Activated CD4-positive, CD25-positive, alpha-beta regulatory T cell treated with anti-CD3 and anti-CD28 coated beads, Interleukin-2, amount 50 U/mL, for 72 hours (primary cell): ENCODE measurements around the gene DPP6.

Experiments used
- DNase-seq: peaks from one replicate; pipeline ENCODE4 v3.0.0; 2021

The DPP6 gene

DNA sequence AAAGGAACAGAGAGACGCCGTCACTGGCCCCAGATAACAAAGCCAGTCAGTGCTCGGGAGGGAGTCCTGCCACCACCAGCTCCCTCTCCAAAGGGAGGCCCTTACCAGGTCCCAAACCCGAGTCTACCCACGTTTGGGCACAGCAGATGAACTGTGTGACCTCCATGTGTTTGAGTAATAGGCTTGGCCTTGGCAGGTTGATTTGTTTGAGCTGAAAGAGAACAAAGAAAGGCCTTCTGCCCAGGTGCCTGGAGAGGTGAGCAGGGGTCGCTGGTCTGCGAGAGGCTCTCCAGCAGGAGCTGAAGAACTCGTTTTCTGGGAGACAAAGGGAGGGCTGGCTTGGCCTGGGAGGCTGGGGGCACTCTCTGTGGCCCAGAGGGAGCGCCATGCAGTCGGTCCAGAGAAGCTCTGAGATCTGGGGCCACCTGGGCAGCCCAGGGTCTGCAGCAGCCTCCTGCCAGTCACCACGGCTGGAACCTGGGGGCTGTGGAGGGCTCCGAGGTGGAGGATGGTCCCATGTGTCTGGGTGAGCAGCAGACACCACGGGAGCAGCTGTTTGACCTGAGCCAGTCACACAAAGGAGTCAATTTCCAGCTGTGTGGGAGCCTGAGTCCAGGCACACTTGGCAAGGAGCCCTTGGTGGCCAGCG, 851.0 kb downstream of the DPP6 start:
- DNase-seq, result no peak

- DNase-seq, result no peak
These were observed 852.9 kb downstream of the DPP6 start for GRCh38 chr7:154905146-154905545.

GRCh38 chr7:154905615-154906014, 853.4 kb downstream of the DPP6 start:
- DNase-seq, result no peak

GRCh38 chr7:154906201-154906600, 854.0 kb downstream of the DPP6 start:
- DNase-seq, result no peak

DNA sequence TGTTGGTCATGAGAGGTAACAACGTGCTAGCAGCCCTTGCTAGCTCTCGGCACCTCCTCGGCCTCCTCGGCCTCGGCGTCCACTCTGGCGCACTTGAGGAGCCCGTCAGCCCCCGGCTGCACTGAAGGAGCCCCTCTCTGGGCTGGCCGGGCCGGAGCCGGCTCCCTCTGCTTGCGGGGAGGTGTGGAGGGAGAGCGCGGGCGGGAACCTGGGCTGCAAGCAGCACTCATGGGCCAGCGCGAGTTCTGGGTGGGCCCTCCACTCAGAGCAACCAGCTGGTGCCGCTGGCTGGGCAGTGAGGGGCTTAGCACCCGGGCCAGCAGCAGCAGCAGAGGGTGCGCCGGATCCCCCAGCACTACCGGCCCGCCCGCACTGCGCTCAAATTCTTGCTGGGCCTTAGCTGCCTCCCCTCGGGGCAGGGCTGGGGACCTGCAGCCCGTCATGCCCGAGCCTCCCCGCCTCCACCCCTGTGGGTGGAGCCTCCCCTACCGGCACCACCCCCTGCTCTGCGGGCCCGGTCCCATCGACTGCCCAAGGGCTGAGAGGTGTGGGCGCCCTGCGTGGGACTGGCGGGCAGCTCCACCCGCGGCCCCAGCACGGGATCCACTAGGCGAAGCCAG, 854.6 kb downstream of the DPP6 start:
- no peak for DNase-seq

DNA sequence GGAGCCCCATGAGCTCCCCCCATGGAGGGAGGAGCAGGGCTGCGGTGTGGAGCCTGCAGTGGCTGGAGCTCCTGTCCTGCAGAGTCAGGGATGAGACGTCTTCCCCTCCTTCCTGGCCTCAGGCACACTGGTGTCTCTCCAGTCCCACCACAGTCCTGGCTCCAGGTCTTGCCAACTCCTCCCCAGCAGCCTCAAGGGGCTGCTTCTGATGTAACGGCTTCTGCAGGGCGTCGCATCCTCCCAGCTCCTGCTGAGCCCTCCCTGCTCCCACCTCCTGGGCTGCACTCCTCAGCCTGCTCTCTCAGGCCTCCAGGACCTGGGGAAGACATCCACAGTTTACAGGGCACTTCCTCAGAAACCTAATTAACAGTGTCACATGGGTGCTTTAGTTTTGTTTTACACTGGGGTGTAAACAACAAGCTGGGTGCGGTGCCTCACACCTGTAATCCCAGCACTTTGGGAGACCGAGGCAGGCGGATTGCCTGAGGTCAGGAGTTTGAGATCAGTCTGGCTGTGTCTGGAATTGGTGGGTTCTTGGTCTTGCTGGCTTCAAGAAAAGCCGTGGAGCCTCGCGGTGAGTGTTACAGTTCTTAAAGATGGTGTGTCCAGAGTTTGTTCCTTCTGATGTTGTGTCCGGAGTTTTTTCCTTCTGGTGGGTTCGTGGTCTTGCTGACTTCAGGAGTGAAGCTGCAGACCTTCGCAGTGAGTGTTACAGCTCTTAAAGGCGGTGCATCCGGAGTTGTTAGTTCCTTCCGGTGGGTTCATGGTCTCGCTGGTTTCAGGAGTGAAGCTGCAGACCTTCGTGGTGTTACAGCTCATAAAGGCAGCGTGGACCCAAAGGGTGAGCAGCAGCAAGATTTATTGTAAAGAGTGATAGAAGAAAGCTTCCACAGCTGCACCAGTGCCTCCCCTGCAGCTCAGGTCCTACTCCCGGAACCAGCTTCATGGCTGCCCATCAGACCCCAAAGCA, 855.7 kb downstream of the DPP6 start:
- DNase-seq, result no peak

DNA sequence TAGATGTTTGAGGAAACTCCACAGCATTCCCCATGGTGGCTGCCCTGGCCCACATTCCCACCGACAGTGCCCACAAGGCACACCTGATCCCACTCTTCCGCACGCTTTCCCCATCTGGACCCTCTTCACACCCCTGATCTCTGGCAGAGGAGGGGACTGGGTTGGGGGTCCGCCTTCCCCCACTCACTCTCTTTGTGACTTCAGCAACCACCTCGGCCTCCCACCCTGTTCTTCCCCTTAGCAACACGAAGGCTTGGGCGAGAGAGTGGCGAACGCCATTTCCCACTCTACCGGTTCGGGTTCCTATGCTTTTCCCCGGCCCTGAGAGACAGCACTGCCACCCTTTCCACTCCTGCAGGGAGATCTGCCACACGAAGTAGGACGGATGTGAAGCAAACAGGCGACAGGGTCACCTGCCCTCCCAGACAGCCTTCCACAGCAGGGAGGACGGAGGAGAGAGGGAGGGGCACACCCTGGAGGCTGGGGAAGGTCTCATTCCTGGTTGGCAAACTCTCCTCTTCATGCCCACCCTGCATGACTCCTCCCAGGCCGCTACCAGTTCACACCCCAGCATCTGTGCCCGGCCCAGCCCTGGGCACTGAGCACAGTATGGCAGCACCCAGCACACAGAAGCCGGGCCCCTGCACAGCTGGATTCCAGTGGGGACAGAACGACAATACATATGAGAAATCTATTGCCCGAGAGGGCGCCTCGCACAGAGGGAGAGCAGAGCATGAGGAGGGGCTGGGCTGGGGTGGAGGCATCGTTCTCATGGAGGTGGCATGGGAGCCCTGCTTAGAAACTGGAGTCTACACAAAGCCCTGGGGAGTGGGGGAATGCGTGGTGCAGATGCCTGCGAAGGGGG, 857.3 kb downstream of the DPP6 start:
- DNase-seq, result no peak

DNA sequence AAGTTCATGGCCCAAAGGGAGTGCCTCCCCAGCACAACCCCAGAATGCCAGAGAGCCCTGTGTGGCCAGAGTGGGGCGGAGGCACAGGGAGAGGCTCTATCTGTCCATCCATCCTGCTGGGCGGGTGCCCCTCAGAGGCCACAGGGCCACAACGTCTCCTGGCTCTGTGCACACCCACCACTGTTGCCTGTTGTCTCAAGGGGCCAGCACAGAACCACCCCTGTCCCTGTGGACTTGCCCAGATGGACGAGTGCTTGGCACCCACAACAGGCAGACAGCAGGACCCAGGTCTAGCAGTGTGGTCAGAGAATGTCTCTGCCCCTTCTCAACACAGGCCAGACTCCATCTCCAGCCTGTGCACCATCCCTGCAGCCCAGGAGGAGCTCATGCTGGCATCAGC, 857.9 kb downstream of the DPP6 start:
- no peak for DNase-seq

GRCh38 chr7:154910977-154911376, 858.8 kb downstream of the DPP6 start:
- DNase-seq, result no peak

- no peak for DNase-seq
These were observed 859.2 kb downstream of the DPP6 start for GRCh38 chr7:154911411-154911810.

GRCh38 chr7:154911862-154912455, 859.8 kb downstream of the DPP6 start:
- no peak for DNase-seq

DNA sequence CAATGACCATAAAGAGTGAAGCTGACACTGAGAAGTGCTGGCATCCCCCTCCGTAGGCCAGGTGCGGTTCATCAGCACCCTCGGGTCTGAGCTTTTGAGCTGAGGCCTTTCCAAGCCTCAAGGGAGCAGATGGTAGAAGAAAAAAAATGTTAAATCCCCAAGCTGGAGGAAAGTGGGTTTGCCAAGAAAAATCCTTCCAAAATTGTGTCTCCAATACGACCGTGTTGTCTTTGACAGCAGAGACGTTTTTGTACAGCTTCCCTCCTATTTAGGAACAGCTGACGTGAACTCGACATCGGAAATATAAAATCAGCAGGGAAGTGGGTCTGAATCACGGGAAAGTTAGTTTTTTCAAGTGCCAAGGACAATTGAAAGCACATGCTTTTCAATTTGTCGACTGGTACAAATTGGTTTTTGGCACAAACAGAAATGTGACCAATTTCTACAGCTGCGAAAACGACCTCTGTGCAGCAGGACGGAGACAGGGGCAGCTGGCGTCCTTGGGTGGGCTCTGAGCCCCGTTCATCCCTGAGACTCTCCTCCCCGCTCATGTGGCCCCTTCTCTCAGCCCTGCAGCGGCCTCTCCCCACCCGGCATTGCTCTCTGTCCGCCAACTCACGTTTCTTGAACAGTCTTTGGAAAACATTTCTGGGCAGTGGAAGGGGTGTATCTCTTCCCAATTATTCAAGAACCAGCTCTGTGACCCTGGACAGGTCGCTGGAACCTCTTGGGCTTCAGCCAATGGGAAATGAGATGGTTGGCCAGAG, 860.9 kb downstream of the DPP6 start:
- DNase-seq, result no peak

- peak; percentile 96 for DNase-seq
These were observed 861.6 kb downstream of the DPP6 start for GRCh38 chr7:154913638-154914307.

- no peak for DNase-seq
These were observed 862.3 kb downstream of the DPP6 start for GRCh38 chr7:154914308-154914995.

GRCh38 chr7:154914996-154915380, 862.8 kb downstream of the DPP6 start:
- DNase-seq, result no peak

- no peak for DNase-seq
These were observed 863.4 kb downstream of the DPP6 start for GRCh38 chr7:154915600-154915999.

DNA sequence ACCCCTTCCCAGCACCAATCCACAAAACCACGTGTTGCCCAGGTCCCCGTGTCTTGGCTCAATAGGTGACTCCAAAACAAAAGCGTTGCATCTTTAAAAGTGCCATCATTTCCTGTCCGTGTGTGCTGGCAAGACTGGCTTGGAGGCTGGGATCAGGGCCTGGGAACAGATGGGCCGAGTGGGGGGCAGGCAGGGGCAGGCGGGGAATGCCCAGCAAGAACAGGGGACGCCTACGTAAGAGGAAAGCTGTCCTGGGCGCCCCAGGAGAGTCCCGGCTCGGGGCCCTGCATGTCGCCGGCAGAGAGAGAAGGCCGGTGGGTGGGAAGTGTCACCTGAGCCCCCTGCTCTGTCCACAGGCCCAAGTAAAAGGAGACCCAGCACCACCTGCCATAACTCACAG, 864.2 kb downstream of the DPP6 start:
- DNase-seq, result no peak

GRCh38 chr7:154916856-154917807, 864.9 kb downstream of the DPP6 start:
- no peak for DNase-seq

GRCh38 chr7:154917808-154918160, 865.6 kb downstream of the DPP6 start:
- no peak for DNase-seq
